Body of pancreas (tissue), 4 donors: ENCODE measurements around the gene PLRG1.

Experiments used
- CTCF ChIP-seq, 7 experiments: fragments of 450-650 bp in 4 of 7; fragments of 200-600 bp in 3 of 7; sonication (generic) in 3 of 7; IDR thresholded peaks; one replicate each; pipeline ENCODE4 v1.5.1; 2016 to 2019; ENCODE audit warnings: antibody characterized with exemption in 7 of 7
- POLR2A ChIP-seq, 3 donors: fragments of 450-650 bp; IDR thresholded peaks; one replicate each; pipeline ENCODE4 v1.6.1; 2016; ENCODE audit warnings: antibody characterized with exemption in 3 of 3, mild to moderate bottlenecking in 2 of 3

- no peak for TF ChIP-seq CTCF (IDR thresholded peaks at IDR 0.05)
- TF ChIP-seq POLR2A (IDR thresholded peaks at IDR 0.05) = no peak
Observed at GRCh38 chr4:154534296-154534695, 15.9 kb downstream of the PLRG1 start.
